ENCODE measurements around the gene SERINC5.
"Not testable (repeated sequence)": the region's sequence is repeated elsewhere in the genome, so short reads cannot be mapped to it uniquely, and the experiment has no call there.

SERINC5 gene

DNA sequence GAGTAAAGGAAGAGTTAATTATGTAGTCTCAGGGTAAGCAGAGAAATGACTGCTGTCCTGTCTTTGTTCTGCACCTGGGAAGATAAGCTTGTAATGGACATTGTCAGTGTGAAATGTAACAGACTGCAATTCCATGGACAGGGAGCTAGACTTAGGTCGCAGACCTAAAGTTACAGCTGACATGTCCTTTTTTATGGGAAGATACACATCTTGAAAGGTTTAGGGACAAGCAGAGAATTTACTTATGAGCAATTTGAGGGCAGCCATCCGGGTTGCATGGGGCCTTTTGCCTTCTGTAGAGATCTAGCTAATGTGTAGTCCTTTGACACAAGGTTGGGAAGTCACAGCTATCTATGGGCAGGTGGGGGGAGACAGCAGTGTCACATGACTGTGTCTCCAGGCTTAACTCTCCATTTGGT, 85.7 kb downstream of the SERINC5 start:
- DNase-seq (ENCODE audit: low read depth in 2 of 2) = no peak

DNA sequence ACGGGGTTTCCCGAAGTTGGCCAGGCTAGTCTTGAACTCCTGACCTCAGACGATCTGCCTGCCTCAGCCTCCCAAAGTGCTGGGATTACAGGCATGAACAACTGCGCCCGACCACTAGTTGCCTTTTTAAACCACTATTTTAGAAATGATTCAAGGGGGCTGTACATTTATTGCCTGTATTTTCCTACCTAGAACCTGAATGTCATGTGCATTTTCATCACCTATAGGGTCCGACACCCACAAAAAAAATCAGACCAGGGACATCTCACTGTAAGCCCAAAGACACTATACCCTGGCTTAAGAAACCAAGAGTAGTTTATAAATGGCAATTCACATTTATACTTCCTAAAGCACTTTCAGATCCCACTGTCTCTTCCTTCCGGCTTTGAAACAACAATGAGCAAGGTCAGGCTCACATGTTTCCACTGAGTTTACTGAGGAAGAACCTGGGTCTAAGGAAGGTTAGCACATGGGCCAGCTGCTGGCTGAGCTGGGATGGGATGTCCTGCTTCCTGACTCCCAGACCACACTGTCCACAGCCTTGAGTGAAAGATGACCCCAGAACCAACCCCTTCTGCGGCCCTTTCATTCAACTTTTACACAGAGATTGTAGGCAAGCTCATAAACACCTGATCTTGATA, 87.3 kb downstream of the SERINC5 start:
- DNase-seq (ENCODE audit: low read depth in 2 of 2) = no peak

GRCh38 chr5:80165452-80165851, 90.4 kb downstream of the SERINC5 start:
- DNase-seq (ENCODE audit: low read depth in 2 of 2) = no peak

- no peak for DNase-seq (ENCODE audit: low read depth in 2 of 2)
Measured at GRCh38 chr5:80161165-80161564, 94.7 kb downstream of the SERINC5 start.

GRCh38 chr5:80160242-80160641, 95.6 kb downstream of the SERINC5 start:
- DNase-seq (ENCODE audit: low read depth in 2 of 2) = no peak

DNA sequence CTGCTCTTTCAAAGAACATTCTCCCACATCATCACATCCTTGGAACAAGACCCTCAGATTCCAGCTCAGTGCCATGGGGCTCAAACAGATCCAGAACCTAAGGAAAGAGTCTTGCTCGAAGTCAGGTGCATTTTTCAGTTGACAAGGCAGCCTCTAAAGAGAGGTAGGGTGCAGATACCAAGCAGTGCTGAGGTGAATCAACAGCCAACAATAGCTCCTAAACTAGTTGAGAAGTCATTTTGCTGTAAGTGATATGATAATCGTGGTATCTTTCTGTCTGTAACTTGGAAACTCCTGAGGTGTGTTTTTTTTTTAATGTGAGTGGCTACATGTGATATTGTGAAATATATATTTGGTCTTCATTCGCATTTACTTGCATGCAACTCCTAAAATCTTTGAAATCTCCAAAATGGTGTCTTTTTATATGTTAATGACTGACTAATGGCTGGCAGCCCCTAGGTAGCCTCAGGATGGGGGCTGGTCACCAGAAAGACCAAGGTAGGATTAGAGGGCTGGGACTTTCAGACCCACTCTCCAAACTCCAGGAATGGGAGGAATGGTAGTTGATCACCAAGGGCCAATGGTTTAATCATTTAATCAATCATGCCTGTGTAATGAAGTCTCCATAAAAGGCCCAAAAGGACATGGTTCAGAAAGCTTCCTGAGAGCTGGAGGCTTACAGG, 96.6 kb downstream of the SERINC5 start:
- no peak for DNase-seq (ENCODE audit: low read depth in 2 of 2)

DNA sequence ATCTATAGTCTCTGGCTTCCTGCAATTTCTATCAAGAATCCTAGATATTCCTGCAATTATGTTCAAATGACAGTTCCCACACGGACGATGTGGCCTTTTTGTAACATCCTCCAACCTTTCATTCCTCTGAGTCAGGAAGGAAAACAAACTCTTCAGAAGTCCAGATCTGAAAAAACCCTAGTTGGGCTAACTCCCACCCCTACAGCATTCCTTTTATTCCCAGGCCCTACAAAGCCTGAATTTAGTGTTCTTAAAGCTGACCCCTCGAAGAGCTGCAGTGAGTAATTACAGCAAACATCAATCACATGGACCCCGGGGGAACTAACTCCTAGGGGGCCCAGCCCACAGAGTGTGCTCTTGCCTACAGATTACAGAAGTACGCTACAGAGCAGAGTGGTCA, 99.7 kb downstream of the SERINC5 start:
- no peak for DNase-seq (ENCODE audit: low read depth in 2 of 2)

- no peak for DNase-seq (ENCODE audit: low read depth in 2 of 2)
Measured at GRCh38 chr5:80154749-80155148, 101.1 kb downstream of the SERINC5 start.

DNA sequence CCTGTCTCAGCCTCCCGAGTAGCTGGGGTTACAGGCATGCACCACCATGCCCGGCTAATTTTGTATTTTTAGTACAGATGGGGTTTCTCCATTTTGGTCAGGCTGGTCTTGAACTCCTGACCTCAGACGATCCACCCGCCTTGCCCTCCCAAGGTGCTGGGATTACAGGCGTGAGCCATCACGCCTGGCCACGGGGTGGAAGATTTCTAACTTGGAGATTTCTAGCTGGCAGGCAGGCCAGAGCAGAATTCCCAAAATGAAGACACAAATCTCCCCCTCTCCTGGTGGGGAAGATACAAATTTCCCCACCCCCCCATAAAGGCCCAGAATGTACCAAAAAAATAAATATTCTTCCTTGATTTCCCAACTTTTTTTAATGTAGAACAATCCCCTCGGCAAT, 101.6 kb downstream of the SERINC5 start:
- DNase-seq (ENCODE audit: low read depth in 2 of 2) = not testable (repeated sequence)

GRCh38 chr5:80153586-80154126, 102.2 kb downstream of the SERINC5 start:
- no peak for DNase-seq (ENCODE audit: low read depth in 2 of 2)

- no peak for DNase-seq (ENCODE audit: low read depth in 2 of 2)
Measured at GRCh38 chr5:80152778-80153177, 103.1 kb downstream of the SERINC5 start.

DNA sequence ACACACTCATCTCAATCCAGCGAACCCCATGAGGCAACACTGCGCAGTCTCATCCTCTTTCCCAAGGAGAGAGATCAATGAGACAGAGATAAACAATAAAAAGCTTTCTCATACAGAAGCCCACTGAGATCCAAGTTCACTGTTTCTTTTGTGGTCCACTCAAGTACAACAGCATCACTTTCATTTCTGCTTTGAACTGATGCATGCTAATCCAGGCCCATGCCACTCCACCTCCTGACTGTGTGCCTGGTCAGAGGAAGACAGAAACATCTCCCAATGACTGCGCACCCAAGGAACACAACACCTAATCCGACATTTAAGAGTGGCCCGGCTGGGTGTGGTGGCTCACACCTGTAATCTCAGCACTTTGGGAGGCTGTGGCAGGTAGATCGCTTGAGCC, 104.0 kb downstream of the SERINC5 start:
- no peak for DNase-seq (ENCODE audit: low read depth in 2 of 2)

GRCh38 chr5:80150731-80151130, 105.1 kb downstream of the SERINC5 start:
- DNase-seq (ENCODE audit: low read depth in 2 of 2) = no peak

DNA sequence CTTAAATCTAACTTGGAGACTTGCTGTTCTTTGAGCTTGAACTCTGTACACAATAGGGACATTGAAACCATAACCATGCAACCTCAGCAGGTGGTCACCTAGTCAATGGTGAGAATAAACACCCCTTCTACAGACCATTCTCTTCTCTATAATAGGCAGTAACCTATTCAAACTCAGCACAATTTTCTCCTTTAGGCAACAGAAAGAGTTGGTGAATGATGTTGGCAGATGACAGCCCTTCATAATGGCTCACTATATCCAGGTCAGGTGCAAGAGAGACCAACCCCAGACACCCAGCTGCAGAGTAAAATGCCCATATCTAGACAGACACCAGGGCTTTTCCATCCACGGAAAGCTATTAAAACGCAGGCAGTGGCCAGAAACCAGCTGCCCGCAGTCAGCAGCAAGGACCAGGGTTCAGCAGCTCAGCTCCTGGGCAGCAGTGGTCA, 106.7 kb downstream of the SERINC5 start:
- DNase-seq (ENCODE audit: low read depth in 2 of 2) = no peak

GRCh38 chr5:80147119-80147815, 108.6 kb downstream of the SERINC5 start:
- DNase-seq (ENCODE audit: low read depth in 2 of 2) = no peak

- no peak for DNase-seq (ENCODE audit: low read depth in 2 of 2)
Measured at GRCh38 chr5:80146046-80146445, 109.8 kb downstream of the SERINC5 start.

GRCh38 chr5:80143491-80143890, 112.4 kb downstream of the SERINC5 start:
- DNase-seq (ENCODE audit: low read depth in 2 of 2) = no peak

- no peak for DNase-seq (ENCODE audit: low read depth in 2 of 2)
Measured at GRCh38 chr5:80142996-80143395, 112.9 kb downstream of the SERINC5 start.

- DNase-seq (ENCODE audit: low read depth in 2 of 2) = no peak
Measured at GRCh38 chr5:80141681-80142080, 114.2 kb downstream of the SERINC5 start.

DNA sequence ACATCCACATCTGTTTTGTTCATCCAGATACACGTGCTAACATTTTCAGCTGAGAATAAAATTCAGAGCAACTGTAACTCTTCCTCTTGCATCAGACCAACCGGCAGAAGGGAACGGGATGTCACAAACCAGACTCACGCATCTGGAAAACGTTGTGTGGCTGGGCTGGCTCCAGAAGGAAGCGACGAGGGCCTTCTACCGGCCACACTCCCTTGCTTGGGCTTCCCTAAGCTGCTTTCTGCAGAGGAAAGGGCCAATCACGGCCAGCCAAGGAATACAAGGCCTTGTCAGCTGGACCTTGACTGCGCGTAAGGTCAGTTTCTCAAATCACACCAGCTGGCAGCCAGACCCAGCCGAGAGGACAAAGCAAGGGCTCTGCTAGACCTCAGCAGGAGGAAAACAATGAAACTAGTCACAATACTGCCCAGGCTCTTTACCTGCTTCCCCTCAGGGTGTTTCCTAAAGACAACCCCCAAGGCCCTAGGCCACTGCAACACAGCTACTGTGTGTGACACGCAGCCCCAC, 114.6 kb downstream of the SERINC5 start:
- no peak for DNase-seq (ENCODE audit: low read depth in 2 of 2)

GRCh38 chr5:80140496-80140895, 115.4 kb downstream of the SERINC5 start:
- peak in 1 of 2 donors; percentile 42 for DNase-seq (ENCODE audit: low read depth in 2 of 2)

- no peak for DNase-seq (ENCODE audit: low read depth in 2 of 2)
Measured at GRCh38 chr5:80139466-80139972, 116.3 kb downstream of the SERINC5 start.

Data from stimulated activated CD4-positive, alpha-beta T cell treated with anti-CD3 and anti-CD28 coated beads, Interleukin-15, amount 100 ng/mL, for 48 hours (primary cell).